ENCODE measurements around the gene IPP. TPM values are rescaled to one million over a fixed set of nuclear protein-coding genes. Genes with fewer than 3 reads are reported as not detected.

Gene IPP
- polyA plus RNA-seq, 1 of the 3 experiments (the other 2 are of a cell fraction): 3.2 TPM

Other genes starting within 250 kb of the IPP start
- gene PRDX1, start 228.8 kb downstream of the IPP start, polyA plus RNA-seq (2012; rRNA removed): 467 and 551 TPM in 2 replicates
- gene AKR1A1, start 199.8 kb downstream of the IPP start, polyA plus RNA-seq (2012; rRNA removed): 156 and 185 TPM in 2 replicates
- gene NASP, start 166.6 kb downstream of the IPP start, polyA plus RNA-seq (2012; rRNA removed): 152 and 153 TPM in 2 replicates
- gene CCDC17, start 126.6 kb downstream of the IPP start, polyA plus RNA-seq (2012; rRNA removed): 0.31 and 0.41 TPM in 2 replicates
- 28.5 and 38.1 TPM in 2 replicates for gene GPBP1L1, start 64.1 kb downstream of the IPP start, polyA plus RNA-seq (2012; rRNA removed)
- 46.1 and 74.0 TPM in 2 replicates for gene TMEM69, start 62.5 kb downstream of the IPP start, polyA plus RNA-seq (2012; rRNA removed)
- 53.4 and 69.0 TPM in 2 replicates for gene MAST2, start 53.0 kb upstream of the IPP start, polyA plus RNA-seq (2012; rRNA removed)